Middle frontal gyrus (tissue), 1 donor: ENCODE data around the gene AIF1L.

Experiments used
- DNase-seq: peaks from one replicate; pipeline ENCODE4 v3.0.0-alpha.2; 2015; ENCODE audit warnings: low spot score; ENCODE audit errors: extremely low spot score

AIF1L gene

GRCh38 chr9:131161585-131161984 lies 65.3 kb downstream of the AIF1L start:
- DNase-seq = no peak

GRCh38 chr9:131162886-131163285 lies 66.6 kb downstream of the AIF1L start:
- no peak for DNase-seq

GRCh38 chr9:131165523-131165922 lies 69.2 kb downstream of the AIF1L start:
- DNase-seq = no peak

GRCh38 chr9:131167146-131167692 lies 70.9 kb downstream of the AIF1L start:
- no peak for DNase-seq

- DNase-seq = no peak
Observed at GRCh38 chr9:131167936-131168335, 71.6 kb downstream of the AIF1L start.

GRCh38 chr9:131169563-131170240 lies 73.4 kb downstream of the AIF1L start:
- no peak for DNase-seq
